K562 (cell line): ENCODE measurements around the gene RCN2. TPM values are rescaled to one million over a fixed set of nuclear protein-coding genes. Genes with fewer than 3 reads are reported as not detected.
A peak's percentile ranks its signal among the peaks of the same experiment; 100 is the strongest.

ENCODE experiments used
- ATAC-seq: fragments of 200-7000 bp; cut with Tn5 transposase; 3 replicates; pipeline ENCODE4 v1.9.1; 2020; ENCODE audit warnings: moderate library complexity
- BruUV-seq: library from RNA; stranded (reverse); fragments of 400-500 nt; replicated peaks from 2 replicates; lab custom pipeline; 2021; lab: Mats Ljungman, UMichigan
- CTCF ChIA-PET: fragments of 300-600 bp; formaldehyde crosslinking; extraction: SDS; loops from one replicate; lab custom pipeline; 2021; ENCODE audit warnings: low intra/inter-chr PET ratio; lab: Yijun Ruan, JAX
- POLR2A ChIA-PET: fragments of 300-600, 350-650 bp; sonication (Branson Sonifier 250); formaldehyde crosslinking; extraction: SDS; loops from one replicate; lab custom pipeline; 2021; ENCODE audit warnings: antibody characterized with exemption, inconsistent platforms; lab: Yijun Ruan, JAX
- DNase-seq, 4 experiments: peaks; one replicate each; pipeline versions ENCODE4 v3.0.0 to v3.0.0-alpha.2; 2011 to 2018; ENCODE audit warnings: low spot score in 3 of 4, mixed read lengths in 3 of 4; ENCODE audit errors: extremely low read depth in 1 of 4
- FAIRE-seq: peaks from 2 replicates; lab custom pipeline; 2011; peaks lifted over from hg19 to GRCh38; lab: Jason Lieb, UNC
- H2AFZ ChIP-seq: 2 replicates; pipeline ENCODE4 v1.6.0; 2011; ENCODE audit warnings: low read depth, low read length, control low read depth, inconsistent platforms
- H3K27ac ChIP-seq: fragments of 200-600 bp; 3 replicates; pipeline ENCODE4 v1.8.0; 2011; ENCODE audit warnings: low read depth, mild to moderate bottlenecking, control low read depth, inconsistent platforms, low read length, moderate library complexity, mixed read lengths; ENCODE audit errors: extremely low read depth
- H3K27me3 ChIP-seq, 2 experiments: fragments of 300-600 bp in 1 of 2; 2 replicates in 1 of 2; 3 replicates in 1 of 2; pipeline versions ENCODE4 v1.6.0 to v1.8.0; 2011; ENCODE audit warnings: inconsistent platforms in 2 of 2, low read length in 2 of 2, mild to moderate bottlenecking in 1 of 2, mixed read lengths in 1 of 2, moderate library complexity in 1 of 2; ENCODE audit not compliant: control insufficient read depth in 2 of 2, insufficient read depth in 2 of 2
- H3K36me3 ChIP-seq: fragments of 300-600 bp; 3 replicates; pipeline ENCODE4 v1.8.0; 2011; ENCODE audit warnings: mild to moderate bottlenecking, low read length, inconsistent platforms; ENCODE audit not compliant: control insufficient read depth, insufficient read depth
- H3K4me1 ChIP-seq, 2 experiments: fragments of 200-600 bp in 1 of 2; replicated peaks in 1 of 2; 2 replicates in 1 of 2; 3 replicates in 1 of 2; pipeline versions ENCODE4 v1.5.1 to v1.8.0; 2011; ENCODE audit warnings: inconsistent platforms in 2 of 2, low read length in 2 of 2, mild to moderate bottlenecking in 1 of 2, mixed read lengths in 1 of 2, moderate library complexity in 1 of 2; ENCODE audit not compliant: control insufficient read depth in 2 of 2, insufficient read depth in 2 of 2
- H3K4me2 ChIP-seq: 2 replicates; pipeline ENCODE4 v1.6.1; 2011; ENCODE audit warnings: low read length, control low read depth, inconsistent platforms, mixed read lengths; ENCODE audit not compliant: insufficient read depth
- H3K4me3 ChIP-seq: fragments of 200-600 bp; sonication (generic), shearing (Covaris generic); 2 replicates; pipeline ENCODE4 v1.5.1; 2016; ENCODE audit warnings: control low read depth, inconsistent platforms
- H3K79me2 ChIP-seq: fragments of 200-600 bp; 3 replicates; pipeline ENCODE4 v1.8.0; 2011; ENCODE audit warnings: low read length, inconsistent platforms; ENCODE audit not compliant: control insufficient read depth, insufficient read depth
- H3K9ac ChIP-seq, 2 experiments: 2 replicates each; pipeline versions ENCODE4 v1.6.0 to v1.6.1; 2011; ENCODE audit warnings: low read depth in 2 of 2, low read length in 2 of 2, control low read depth in 1 of 2, inconsistent platforms in 1 of 2, mild to moderate bottlenecking in 1 of 2, mixed read lengths in 1 of 2; ENCODE audit not compliant: insufficient read depth in 1 of 2
- H3K9me1 ChIP-seq: one replicate; pipeline ENCODE4 v1.6.0; 2011; ENCODE audit warnings: inconsistent platforms, mild to moderate bottlenecking, low read length, moderate library complexity; ENCODE audit not compliant: control insufficient read depth, insufficient read depth
- H3K9me3 ChIP-seq: replicated peaks from 2 replicates; pipeline ENCODE4 v1.5.1; 2011; ENCODE audit warnings: low read depth, low read length, inconsistent platforms; ENCODE audit not compliant: control insufficient read depth, insufficient read depth
- H4K20me1 ChIP-seq: replicated peaks from 2 replicates; pipeline ENCODE4 v1.6.1; 2011; ENCODE audit warnings: low read length, inconsistent platforms, mixed read lengths; ENCODE audit not compliant: control insufficient read depth, insufficient read depth
- IRF2 ChIP-seq: sonication (generic); formaldehyde crosslinking; IDR thresholded peaks from 2 replicates; pipeline ENCODE4 v1.8.1; 2022; ENCODE audit warnings: mild to moderate bottlenecking, missing genetic modification reagents
- NFYB ChIP-seq: IDR thresholded peaks from 2 replicates; pipeline ENCODE4 v1.6.1; 2011; ENCODE audit warnings: mild to moderate bottlenecking, moderate library complexity; ENCODE audit not compliant: insufficient read length; ENCODE audit errors: extremely low read depth
- ZNF280A ChIP-seq: fragments of 450-650 bp; IDR thresholded peaks from 2 replicates; pipeline ENCODE4 v1.6.1; 2018; ENCODE audit warnings: mild to moderate bottlenecking, low read depth; ENCODE audit not compliant: partially characterized antibody
- ZNF512 ChIP-seq: IDR thresholded peaks from 2 replicates; pipeline ENCODE4 v1.6.1; 2016; ENCODE audit warnings: missing genetic modification characterization, missing compliant biosample characterization
- WGBS: fragments of 100-300 bp; shearing (Covaris generic); methylation state at CpG from one replicate; pipeline ENCODE4 v1.1.6; 2016; ENCODE audit warnings: low coverage, mixed read lengths; ENCODE audit not compliant: insufficient coverage; ENCODE audit errors: missing lambda C conversion rate; 5-methylcytosine and 5-hydroxymethylcytosine counted together
- in situ Hi-C: fragments of 300-500 bp; cut with MboI; formaldehyde crosslinking; loops from 4 replicates; pipeline ENCODE4 v1.15.0; 2018; ENCODE audit warnings: inconsistent platforms, mixed read lengths
- intact Hi-C: fragments of 100-400 bp; cut with micrococcal nuclease; formaldehyde crosslinking; loops from 2 replicates; pipeline ENCODE4 v1.14.2; 2022
- polyA plus RNA-seq, 8 experiments: library from polyadenylated mRNA; depleted of rRNA in 4 of 8; stranded (reverse) in 5 of 8; unstranded in 3 of 8; fragments of >200 nt; fragmentation: Nextera tagmentation in 2 of 8; fragmentation: Illumina TruSeq in 1 of 8; extraction: Ambion mirVana in 2 of 8; extraction: Trizol in 1 of 8; gene quantifications; 2 replicates each; pipeline versions ENCODE4 v1.2.1 to v1.2.3, GENCODE V29; 2011 to 2014; ENCODE audit warnings: inconsistent platforms in 1 of 8, missing spikeins in 1 of 8
- total RNA-seq, 7 experiments: library from RNA; depleted of rRNA in 6 of 7; stranded (reverse); fragments of >200 nt in 6 of 7; fragmentation: Illumina TruSeq in 2 of 7; extraction: Trizol in 2 of 7; gene quantifications; 2 replicates each; pipeline versions ENCODE4 v1.2.1 to v1.2.3, GENCODE V29; 2011 to 2021; ENCODE audit warnings: low replicate concordance in 1 of 7

The RCN2 gene
- total and polyA plus RNA-seq, 9 of the 15 experiments (the other 6 are each of a cell fraction or from before 2014, with no cell fraction given): 20.9 to 63.6 (median 52.8) TPM

GRCh38 chr15:76905013-76905839 is 26.3 kb upstream of the RCN2 start, which contains the start of gene SCAPER (continued):
- TF ChIP-seq NFYB (no peak), IRF2 (CRISPR knock-in tag) (no peak)

- peak overlapping the region; percentile 92 for H3K4me2 ChIP-seq
- intact Hi-C loops: no loop called here
- DNase-seq (no peak), FAIRE-seq (no peak), ATAC-seq (no peak)
- peaks cover 10 to 15% of the 10 kb centered on the region in 2 experiments; a peak in 4 of 5 replicates for H3K4me1 ChIP-seq
- no peaks in the 10 kb centered on the region for H3K27me3 ChIP-seq
- TF ChIP-seq ZNF512 (tag): 0 out of 2 replicates have a peak, but pooled peaks have one; percentile 14
- TF ChIP-seq ZNF280A: no peak
- no peak overlapping the region for H3K27ac ChIP-seq
- H3K36me3 ChIP-seq: no peaks in the 10 kb centered on the region
- peaks cover 2% of the 10 kb centered on the region; the same call in 1 of the 2 replicates for H4K20me1 ChIP-seq
- peak overlapping the region; percentile 84 for H3K4me3 ChIP-seq
- no peaks in the 10 kb centered on the region for H3K9me3 ChIP-seq
- H3K9me1 ChIP-seq: no peaks in the 10 kb centered on the region
- H3K9ac ChIP-seq: peak overlapping the region in 1 of 2 experiments; percentile 72; a peak in 1 of 4 replicates
- ChIA-PET POLR2A (no interaction called here), CTCF (no interaction called here)
- peak overlapping the region; percentile 87 for H2AFZ ChIP-seq
- peaks cover 3% of the 10 kb centered on the region; the same call in 1 of the 3 replicates for H3K79me2 ChIP-seq
- no TSS peak for BruUV-seq
- in situ Hi-C loops: no loop called here
- 29% methylated on average over 9 of the region's 9 CpGs for WGBS
Observed at GRCh38 chr15:76905855-76906254, 25.7 kb upstream of the RCN2 start.
